Measurements from ENCODE around the gene SMPD3.

SMPD3 gene

GRCh38 chr16:68453816-68454215 lies 5.5 kb upstream of the SMPD3 start:
- H3K4me1 ChIP-seq (ENCODE audit: control insufficient read depth, insufficient read depth, low read length), result no peaks in the 10 kb centered on the region
- no peak overlapping the region for H3K4me3 ChIP-seq (ENCODE audit: low read depth, low read length)
- H3K27me3 ChIP-seq (ENCODE audit: control insufficient read depth, insufficient read depth, low read length), result no peaks in the 10 kb centered on the region

GRCh38 chr16:68452176-68452575 lies 3.9 kb upstream of the SMPD3 start:
- Histone ChIP-seq H3K9me3 (ENCODE audit: control insufficient read depth, insufficient read depth, low read depth, low read length) (no peaks in the 10 kb centered on the region), H3K4me3 (ENCODE audit: low read depth, low read length) (no peak overlapping the region), H3K27me3 (ENCODE audit: control insufficient read depth, insufficient read depth, low read length) (peaks cover 10% of the 10 kb centered on the region), H3K4me1 (ENCODE audit: control insufficient read depth, insufficient read depth, low read length) (no peaks in the 10 kb centered on the region), H3K27ac (ENCODE audit: low read depth, low read length) (no peak overlapping the region), H3K9ac (ENCODE audit: low read length) (no peak overlapping the region), H3K36me3 (ENCODE audit: control insufficient read depth, insufficient read depth, low read length) (no peaks in the 10 kb centered on the region)

More at GRCh38 chr16:68453816-68454215, 5.5 kb upstream of the SMPD3 start:
- Histone ChIP-seq H3K9ac (ENCODE audit: low read length) (no peak overlapping the region), H3K27ac (ENCODE audit: low read depth, low read length) (no peak overlapping the region), H3K36me3 (ENCODE audit: control insufficient read depth, insufficient read depth, low read length) (no peaks in the 10 kb centered on the region), H3K9me3 (ENCODE audit: control insufficient read depth, insufficient read depth, low read depth, low read length) (no peaks in the 10 kb centered on the region)

- no peaks in the 10 kb centered on the region for H3K36me3 ChIP-seq (ENCODE audit: control insufficient read depth, insufficient read depth, low read length)
- H3K9ac ChIP-seq (ENCODE audit: low read length), result no peak overlapping the region
- no peak overlapping the region for H3K27ac ChIP-seq (ENCODE audit: low read depth, low read length)
- H3K27me3 ChIP-seq (ENCODE audit: control insufficient read depth, insufficient read depth, low read length), result peaks cover 15% of the 10 kb centered on the region
- no peaks in the 10 kb centered on the region for H3K4me1 ChIP-seq (ENCODE audit: control insufficient read depth, insufficient read depth, low read length)
- no peaks in the 10 kb centered on the region for H3K9me3 ChIP-seq (ENCODE audit: control insufficient read depth, insufficient read depth, low read depth, low read length)
- no peak overlapping the region for H3K4me3 ChIP-seq (ENCODE audit: low read depth, low read length)
These were observed 3.4 kb upstream of the SMPD3 start for GRCh38 chr16:68451676-68452075.

- Histone ChIP-seq H3K27ac (ENCODE audit: low read depth, low read length) (no peak overlapping the region), H3K36me3 (ENCODE audit: control insufficient read depth, insufficient read depth, low read length) (no peaks in the 10 kb centered on the region), H3K4me1 (ENCODE audit: control insufficient read depth, insufficient read depth, low read length) (no peaks in the 10 kb centered on the region), H3K9ac (ENCODE audit: low read length) (no peak overlapping the region), H3K9me3 (ENCODE audit: control insufficient read depth, insufficient read depth, low read depth, low read length) (no peaks in the 10 kb centered on the region), H3K4me3 (ENCODE audit: low read depth, low read length) (no peak overlapping the region), H3K27me3 (ENCODE audit: control insufficient read depth, insufficient read depth, low read length) (peaks cover 24% of the 10 kb centered on the region)
These were observed 2.5 kb upstream of the SMPD3 start for GRCh38 chr16:68450741-68451255.

GRCh38 chr16:68447653-68448359 lies 502 bp downstream of the SMPD3 start:
- no peaks in the 10 kb centered on the region for H3K9me3 ChIP-seq (ENCODE audit: control insufficient read depth, insufficient read depth, low read depth, low read length)
- H3K4me1 ChIP-seq (ENCODE audit: control insufficient read depth, insufficient read depth, low read length), result no peaks in the 10 kb centered on the region
- H3K27me3 ChIP-seq (ENCODE audit: control insufficient read depth, insufficient read depth, low read length), result peaks cover 28% of the 10 kb centered on the region
- H3K27ac ChIP-seq (ENCODE audit: low read depth, low read length), result no peak overlapping the region
- no peaks in the 10 kb centered on the region for H3K36me3 ChIP-seq (ENCODE audit: control insufficient read depth, insufficient read depth, low read length)
- H3K4me3 ChIP-seq (ENCODE audit: low read depth, low read length), result peak overlapping the region; percentile 49
- no peak overlapping the region for H3K9ac ChIP-seq (ENCODE audit: low read length)

- H3K9ac ChIP-seq (ENCODE audit: low read length), result no peak overlapping the region
- peak overlapping the region; percentile 49; the same call in 1 of the 2 replicates for H3K4me3 ChIP-seq (ENCODE audit: low read depth, low read length)
- H3K27me3 ChIP-seq (ENCODE audit: control insufficient read depth, insufficient read depth, low read length), result peaks cover 34% of the 10 kb centered on the region
- H3K4me1 ChIP-seq (ENCODE audit: control insufficient read depth, insufficient read depth, low read length), result no peaks in the 10 kb centered on the region
- no peak overlapping the region for H3K27ac ChIP-seq (ENCODE audit: low read depth, low read length)
- H3K9me3 ChIP-seq (ENCODE audit: control insufficient read depth, insufficient read depth, low read depth, low read length), result no peaks in the 10 kb centered on the region
- H3K36me3 ChIP-seq (ENCODE audit: control insufficient read depth, insufficient read depth, low read length), result no peaks in the 10 kb centered on the region
These were observed 1.3 kb downstream of the SMPD3 start for GRCh38 chr16:68446681-68447652.

GRCh38 chr16:68445458-68445857 lies 2.9 kb downstream of the SMPD3 start:
- Histone ChIP-seq H3K27me3 (ENCODE audit: control insufficient read depth, insufficient read depth, low read length) (peaks cover 35% of the 10 kb centered on the region), H3K36me3 (ENCODE audit: control insufficient read depth, insufficient read depth, low read length) (no peaks in the 10 kb centered on the region), H3K9ac (ENCODE audit: low read length) (no peak overlapping the region)

GRCh38 chr16:68444056-68444657 lies 4.2 kb downstream of the SMPD3 start:
- H3K27me3 ChIP-seq (ENCODE audit: control insufficient read depth, insufficient read depth, low read length), result peaks cover 46% of the 10 kb centered on the region
- H3K4me1 ChIP-seq (ENCODE audit: control insufficient read depth, insufficient read depth, low read length), result no peaks in the 10 kb centered on the region
- no peak overlapping the region for H3K27ac ChIP-seq (ENCODE audit: low read depth, low read length)
- no peaks in the 10 kb centered on the region for H3K9me3 ChIP-seq (ENCODE audit: control insufficient read depth, insufficient read depth, low read depth, low read length)
- H3K9ac ChIP-seq (ENCODE audit: low read length), result no peak overlapping the region
- H3K4me3 ChIP-seq (ENCODE audit: low read depth, low read length), result no peak overlapping the region
- no peaks in the 10 kb centered on the region for H3K36me3 ChIP-seq (ENCODE audit: control insufficient read depth, insufficient read depth, low read length)

More at GRCh38 chr16:68445458-68445857, 2.9 kb downstream of the SMPD3 start:
- no peaks in the 10 kb centered on the region for H3K9me3 ChIP-seq (ENCODE audit: control insufficient read depth, insufficient read depth, low read depth, low read length)
- no peak overlapping the region for H3K4me3 ChIP-seq (ENCODE audit: low read depth, low read length)
- H3K27ac ChIP-seq (ENCODE audit: low read depth, low read length), result no peak overlapping the region
- H3K4me1 ChIP-seq (ENCODE audit: control insufficient read depth, insufficient read depth, low read length), result no peaks in the 10 kb centered on the region

- no peak overlapping the region for H3K27ac ChIP-seq (ENCODE audit: low read depth, low read length)
- H3K4me1 ChIP-seq (ENCODE audit: control insufficient read depth, insufficient read depth, low read length), result no peaks in the 10 kb centered on the region
- peaks cover 20% of the 10 kb centered on the region; the same call in 1 of the 2 replicates for H3K27me3 ChIP-seq (ENCODE audit: control insufficient read depth, insufficient read depth, low read length)
- peaks cover 6% of the 10 kb centered on the region for H3K9me3 ChIP-seq (ENCODE audit: control insufficient read depth, insufficient read depth, low read depth, low read length)
- H3K4me3 ChIP-seq (ENCODE audit: low read depth, low read length), result no peak overlapping the region
- no peaks in the 10 kb centered on the region for H3K36me3 ChIP-seq (ENCODE audit: control insufficient read depth, insufficient read depth, low read length)
- H3K9ac ChIP-seq (ENCODE audit: low read length), result no peak overlapping the region
These were observed 11.7 kb downstream of the SMPD3 start for GRCh38 chr16:68436581-68436980.

- no peaks in the 10 kb centered on the region for H3K36me3 ChIP-seq (ENCODE audit: control insufficient read depth, insufficient read depth, low read length)
- H3K4me1 ChIP-seq (ENCODE audit: control insufficient read depth, insufficient read depth, low read length), result no peaks in the 10 kb centered on the region
- H3K9me3 ChIP-seq (ENCODE audit: control insufficient read depth, insufficient read depth, low read depth, low read length), result peaks cover 6% of the 10 kb centered on the region
- H3K27me3 ChIP-seq (ENCODE audit: control insufficient read depth, insufficient read depth, low read length), result peaks cover 15% of the 10 kb centered on the region; the same call in 1 of the 2 replicates
- no peak overlapping the region for H3K4me3 ChIP-seq (ENCODE audit: low read depth, low read length)
- H3K27ac ChIP-seq (ENCODE audit: low read depth, low read length), result no peak overlapping the region
- H3K9ac ChIP-seq (ENCODE audit: low read length), result no peak overlapping the region
These were observed 13.6 kb downstream of the SMPD3 start for GRCh38 chr16:68434624-68435210.

Data from HUES6 (cell line).